Muscle of arm (tissue), 12 donors: ENCODE data around the gene ASIC2. TPM values are rescaled to one million over a fixed set of nuclear protein-coding genes. Genes with fewer than 3 reads are reported as not detected.

Experiments
- DNase-seq: peaks from one replicate; pipeline ENCODE4 v3.0.0-alpha.2; 2013
- polyA plus RNA-seq, 12 donors: library from polyadenylated mRNA; unstranded; fragments of 120-200 nt; gene quantifications; one replicate each; pipeline ENCODE4 v1.2.1, GENCODE V29; 2013; ENCODE audit not compliant: insufficient read length in 12 of 12

Gene ASIC2
- polyA plus RNA-seq, 12 donors = 0.08 to 0.79 (median 0.25) TPM; not detected in 3

DNA sequence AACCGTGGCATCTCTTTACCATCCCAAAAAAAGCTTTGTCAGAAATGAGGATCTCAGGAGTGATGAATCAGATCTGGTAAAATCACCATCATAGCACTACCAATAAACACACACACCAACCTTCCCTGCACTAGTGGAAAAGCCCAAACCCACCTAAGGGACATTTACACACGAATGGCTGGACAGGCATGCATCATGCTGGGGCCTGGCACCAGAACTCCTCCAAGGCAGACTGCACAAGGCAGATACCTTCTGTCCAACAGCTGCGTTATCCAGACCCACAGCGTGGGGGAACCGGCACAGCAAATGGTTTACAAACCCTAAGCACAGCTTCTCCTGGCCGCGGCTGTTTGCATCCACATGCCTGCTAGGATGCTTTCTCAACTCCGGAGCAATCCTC is 2.8 kb downstream of the ASIC2 start:
- DNase-seq = no peak

DNA sequence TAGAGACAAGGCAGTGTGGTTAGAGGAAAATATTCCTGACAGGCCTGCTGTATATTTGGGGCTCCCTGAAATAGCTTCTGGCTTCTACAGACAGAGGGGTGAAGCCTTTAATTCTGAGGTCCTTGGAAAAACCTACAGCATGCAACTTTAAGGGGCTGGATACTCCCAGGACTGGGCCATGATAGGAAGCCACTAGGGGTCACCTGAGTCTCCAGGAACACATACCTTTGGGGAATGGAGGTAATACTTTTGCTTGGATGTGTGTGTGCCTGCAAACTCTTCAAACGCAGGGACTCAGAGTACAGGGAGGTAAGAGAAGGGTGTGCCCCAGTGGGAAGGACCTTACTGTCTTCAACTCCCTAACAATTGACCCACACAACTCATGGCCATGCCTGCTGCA is 4.1 kb downstream of the ASIC2 start:
- no peak for DNase-seq

DNA sequence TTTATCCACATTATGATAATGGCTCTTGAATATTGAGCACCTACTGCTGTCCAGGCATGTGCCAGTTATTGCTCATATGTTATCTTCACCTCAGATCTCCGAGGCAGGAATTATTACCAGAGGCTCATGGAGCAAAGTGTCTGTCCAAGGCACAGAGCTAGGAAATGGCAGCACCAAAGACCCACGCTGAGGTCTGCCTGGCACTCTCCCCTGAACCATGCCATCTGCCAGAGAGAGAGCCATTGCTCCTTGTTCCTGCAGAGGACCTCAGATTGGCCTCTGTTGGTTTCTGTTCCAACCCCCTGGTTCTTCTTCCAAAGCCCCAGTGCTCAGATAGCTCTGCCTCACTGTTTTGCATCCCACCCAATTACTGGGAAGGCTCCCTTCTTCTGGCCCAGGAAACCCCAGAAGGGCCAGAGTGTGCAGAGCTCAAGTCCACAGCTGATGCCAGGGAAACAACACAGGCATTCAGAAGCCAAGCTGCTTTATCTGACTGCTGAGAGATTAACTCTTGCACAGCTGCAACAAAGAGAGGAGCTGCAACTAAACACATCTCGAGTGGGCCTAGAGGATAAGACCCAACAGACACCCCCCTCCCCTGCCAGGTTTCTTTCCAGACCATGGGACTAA is 5.9 kb downstream of the ASIC2 start:
- no peak for DNase-seq

DNA sequence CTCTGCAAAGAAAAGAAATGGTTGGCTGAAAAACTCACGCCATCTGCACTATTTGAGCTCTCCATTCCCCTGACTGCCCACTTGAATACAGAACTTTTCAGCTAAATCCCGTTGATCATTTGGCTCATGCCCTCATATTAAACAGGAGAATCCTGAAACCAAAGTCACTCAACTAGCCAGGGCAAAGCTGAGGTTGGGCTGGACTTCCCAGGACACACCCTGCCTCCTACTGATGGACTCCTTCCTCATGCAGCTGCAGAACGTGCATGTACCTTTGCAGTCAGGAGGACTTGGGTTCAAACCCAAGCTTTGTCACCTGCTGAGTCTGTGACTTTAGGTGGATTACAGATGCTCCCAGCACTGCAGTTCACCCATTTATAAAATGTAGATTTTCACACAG is 7.7 kb downstream of the ASIC2 start:
- no peak for DNase-seq

DNA sequence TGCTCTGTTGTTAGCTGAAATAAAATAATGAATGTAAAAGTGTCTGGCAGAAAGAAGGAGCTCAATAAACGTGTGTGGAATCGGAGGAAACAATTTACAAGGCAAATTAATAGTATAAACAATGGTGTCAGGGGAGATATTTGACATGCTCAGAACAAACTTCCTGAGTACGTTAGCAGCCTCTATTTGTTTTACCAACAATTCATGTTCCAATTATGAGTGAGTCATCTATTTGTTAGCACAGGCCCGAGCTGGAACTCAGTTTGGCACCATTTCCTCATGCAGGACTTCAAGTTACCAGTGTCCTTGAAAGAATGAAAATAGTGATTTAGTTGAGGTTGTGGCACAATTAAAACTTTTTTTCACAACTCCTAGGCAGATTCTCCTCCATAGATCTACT is 9.1 kb downstream of the ASIC2 start:
- DNase-seq = no peak

DNA sequence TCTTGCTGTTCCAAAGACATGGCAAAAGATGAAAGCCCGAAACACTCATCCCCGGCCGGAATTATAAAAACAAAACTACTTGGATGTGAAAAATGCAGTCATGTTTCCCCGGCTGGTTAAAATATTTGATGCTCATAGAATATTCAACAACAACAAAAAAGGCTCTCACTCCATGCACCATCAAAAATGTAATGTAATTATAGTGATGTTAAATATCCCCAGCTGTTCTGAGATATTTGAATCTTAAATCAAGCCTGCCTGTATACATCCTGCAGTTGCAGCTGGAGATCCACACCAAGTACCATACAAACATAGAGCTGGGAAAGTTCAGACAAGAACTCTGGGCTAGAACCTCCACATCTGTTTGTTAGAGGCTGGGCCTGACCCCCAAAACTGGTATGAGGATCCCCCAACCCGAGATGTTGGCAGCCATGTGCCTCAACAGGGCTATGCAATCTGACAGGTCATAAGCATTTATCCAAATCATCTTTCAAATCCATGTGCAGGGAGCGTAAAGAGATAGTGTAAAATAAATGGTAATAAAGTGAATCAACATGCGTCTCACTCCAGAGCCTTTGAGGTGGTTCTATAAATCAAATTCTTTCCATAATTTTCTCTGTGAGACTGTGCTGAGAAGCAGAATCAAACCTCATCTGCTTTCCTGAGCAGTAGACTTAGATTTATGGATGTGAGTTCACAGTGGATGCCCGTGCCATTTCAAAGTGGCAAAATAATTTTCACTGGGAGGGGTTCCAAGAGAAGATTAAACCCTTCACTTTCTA is 12.7 kb downstream of the ASIC2 start:
- no peak for DNase-seq

DNA sequence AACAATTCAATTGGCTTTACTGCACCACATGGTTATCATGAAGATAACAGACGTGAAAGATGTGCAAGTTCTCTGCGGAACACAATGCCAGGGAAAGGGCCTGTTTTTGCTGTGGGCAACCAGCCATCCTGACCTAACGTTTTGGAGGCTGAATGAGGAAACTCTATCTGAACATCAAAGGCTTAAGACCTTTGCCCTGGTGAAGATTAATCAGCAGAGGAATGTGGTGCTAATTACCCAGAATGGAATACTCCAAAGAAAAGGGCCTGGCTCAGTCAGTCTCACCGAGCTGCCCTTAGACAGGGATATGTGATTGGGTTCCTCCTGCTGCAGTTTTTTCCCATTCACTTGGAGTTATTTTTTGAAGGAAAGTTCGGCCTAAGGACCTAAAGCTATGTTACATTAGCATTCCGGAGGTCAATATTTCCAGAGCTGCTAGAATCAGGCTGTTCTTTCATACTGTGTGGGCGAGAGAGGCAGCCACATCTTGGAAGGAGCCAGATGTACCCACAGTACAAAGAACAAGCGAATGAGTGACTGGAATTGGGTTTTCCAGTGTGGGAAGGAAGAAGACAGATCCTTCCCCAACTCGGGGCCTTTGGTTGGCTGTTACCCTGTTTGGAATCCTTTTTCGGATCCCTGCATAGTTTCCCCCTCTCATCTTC is 15.5 kb downstream of the ASIC2 start:
- no peak for DNase-seq

DNA sequence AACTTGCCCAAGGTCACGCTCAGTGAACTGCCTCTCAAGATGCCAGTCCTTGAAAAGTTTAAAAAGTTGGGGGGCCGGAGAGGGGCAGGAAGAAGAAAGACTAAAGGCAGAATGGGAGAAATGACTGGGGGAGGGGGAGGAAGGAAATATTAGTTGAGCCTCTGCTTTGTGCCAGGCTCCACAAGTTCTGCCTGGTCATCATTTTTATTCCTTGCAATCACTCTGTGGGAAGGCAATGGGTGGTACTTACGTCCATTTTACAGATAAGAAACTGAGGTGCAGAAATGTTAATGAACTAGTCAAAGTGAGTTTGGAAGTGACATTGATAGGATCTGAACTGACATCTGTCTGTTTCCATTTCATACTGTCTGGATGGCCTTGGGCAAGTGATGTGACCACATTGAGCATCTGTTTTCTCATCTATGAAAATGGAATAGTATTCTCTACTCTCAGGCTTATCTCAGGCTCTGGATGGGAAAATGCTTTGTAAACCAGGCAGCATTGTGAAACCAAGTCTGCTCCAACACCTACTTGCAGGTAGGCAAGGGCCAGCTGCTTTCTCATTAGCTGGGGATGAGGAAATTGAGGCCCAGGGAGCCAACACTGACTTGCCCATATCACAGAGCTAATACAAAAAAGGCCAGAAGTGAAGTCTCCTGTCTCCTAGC is 19.2 kb downstream of the ASIC2 start:
- no peak for DNase-seq

DNA sequence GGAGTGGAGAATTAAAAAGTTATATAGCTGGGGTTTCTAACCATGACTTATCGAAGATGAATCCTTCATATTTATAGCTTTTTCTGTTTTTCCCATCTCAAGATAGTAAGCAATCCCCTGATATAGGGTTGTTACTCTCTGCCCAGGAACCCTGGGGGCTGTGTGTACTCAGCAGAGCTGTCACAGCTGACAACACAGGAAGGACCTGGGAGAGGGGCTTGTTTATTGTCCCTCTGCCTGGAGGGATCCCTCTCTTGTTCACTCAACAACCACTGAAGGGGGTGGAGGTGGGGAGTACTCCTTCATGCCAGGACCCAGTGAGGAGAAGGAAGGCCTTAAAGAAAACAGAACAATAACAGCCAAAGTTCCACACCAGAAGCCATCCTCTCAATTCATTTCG is 19.8 kb downstream of the ASIC2 start:
- no peak for DNase-seq

DNA sequence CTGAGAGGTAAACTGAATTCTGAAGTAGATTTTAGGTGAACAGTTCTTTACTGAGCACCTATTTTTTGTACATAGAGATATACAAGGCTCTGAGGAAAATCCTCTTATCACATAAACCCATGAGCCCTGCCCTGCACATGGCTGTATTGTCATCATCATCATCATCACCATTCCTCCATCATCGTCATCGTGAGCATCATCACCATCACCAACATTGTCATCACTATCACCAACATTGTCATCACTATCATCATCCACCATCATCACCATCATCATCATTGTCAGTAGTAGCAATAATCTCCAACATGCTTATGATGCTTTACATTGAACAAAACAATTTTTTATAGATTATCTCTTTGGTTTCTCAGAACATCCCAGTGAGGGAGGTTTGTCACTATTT is 20.7 kb downstream of the ASIC2 start:
- no peak for DNase-seq

DNA sequence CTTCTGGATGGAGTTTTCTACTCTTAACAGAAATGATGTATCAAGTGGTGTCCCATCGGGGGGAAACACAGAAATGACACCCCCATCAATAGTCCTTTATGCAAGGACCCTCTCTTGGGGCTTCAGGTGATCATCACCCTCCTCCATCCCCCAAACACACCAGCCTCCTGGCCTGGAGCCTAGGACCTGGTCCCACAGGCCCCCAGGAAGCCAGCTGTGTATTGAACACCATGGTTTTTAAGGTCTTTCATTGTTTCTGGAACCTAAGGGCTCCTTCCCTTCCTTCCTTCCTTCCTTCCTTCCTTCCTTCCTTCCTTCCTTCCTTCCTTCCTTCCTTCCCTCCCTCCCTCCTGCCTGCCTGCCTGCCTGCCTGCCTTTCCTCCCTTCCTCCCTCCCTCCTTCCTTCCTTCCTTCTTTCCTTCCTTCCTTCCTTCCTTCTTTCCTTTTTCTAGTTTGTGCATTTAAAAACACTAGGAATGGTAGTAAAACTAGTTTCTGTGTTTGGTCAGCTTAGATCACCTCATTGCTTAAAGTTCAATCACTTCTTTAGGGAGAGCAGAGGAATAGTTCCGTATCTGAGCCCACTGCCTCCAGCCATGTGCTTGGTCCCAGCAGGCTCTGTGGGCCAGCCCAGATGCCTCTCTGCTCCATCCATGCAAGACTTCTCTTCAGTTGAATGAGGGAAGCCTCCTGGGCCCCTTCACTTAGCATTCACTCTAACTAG is 23.6 kb downstream of the ASIC2 start:
- no peak for DNase-seq

DNA sequence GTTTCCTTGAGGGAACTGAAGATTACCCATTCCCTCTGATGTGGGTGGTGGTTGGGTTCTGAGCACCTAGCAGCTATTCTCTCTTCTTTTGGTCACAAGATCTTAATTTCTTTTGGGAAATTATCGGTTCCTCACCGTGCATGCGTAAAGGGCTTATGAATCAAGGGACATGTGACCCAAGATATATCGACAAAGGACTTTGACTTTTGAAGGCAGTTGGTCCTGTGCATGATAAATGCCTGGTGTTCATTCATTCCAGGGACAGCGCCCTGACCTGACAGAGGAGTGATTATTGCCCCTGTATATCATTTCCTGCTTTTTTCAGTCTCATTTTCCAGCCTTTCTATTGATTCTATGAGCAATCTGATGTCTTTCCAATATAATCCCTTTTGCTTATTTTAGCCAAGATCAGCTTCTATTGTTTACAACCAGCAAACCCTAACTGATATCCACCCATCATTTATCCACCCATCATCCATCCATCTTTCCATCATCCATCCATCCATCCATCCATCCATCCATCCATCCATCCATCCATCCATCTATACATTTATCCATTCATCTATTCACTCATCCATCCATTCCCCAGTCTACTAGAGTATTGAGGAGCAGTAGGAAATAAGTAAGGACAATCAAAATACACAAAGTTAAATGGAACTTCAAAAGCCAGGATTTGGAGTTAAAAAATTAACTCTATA is 25.1 kb downstream of the ASIC2 start:
- no peak for DNase-seq

DNA sequence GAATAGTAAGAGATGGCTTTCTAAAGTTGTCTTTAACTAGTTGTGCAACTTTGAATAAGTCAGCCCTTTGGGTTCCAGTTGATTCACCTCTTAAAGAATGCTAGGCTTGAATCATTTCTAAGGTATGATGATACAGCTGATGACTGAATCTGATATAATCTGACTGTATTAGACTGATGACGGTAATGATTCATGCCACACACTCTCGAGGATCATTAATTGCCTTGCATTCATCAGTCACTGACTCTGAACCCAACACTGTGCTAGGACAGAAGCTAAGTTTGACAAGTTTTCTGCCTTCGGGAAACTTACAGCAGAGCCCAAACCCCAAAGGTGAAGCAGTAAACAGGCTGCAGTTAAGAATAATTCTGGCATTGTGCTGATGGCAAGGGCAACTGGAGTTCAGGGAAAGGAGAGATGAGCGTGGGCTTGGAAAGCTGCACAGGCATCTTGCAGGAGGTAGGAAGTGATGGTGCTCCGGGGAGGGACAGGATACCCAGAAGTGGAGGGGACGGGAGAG is 25.8 kb downstream of the ASIC2 start:
- DNase-seq = no peak

DNA sequence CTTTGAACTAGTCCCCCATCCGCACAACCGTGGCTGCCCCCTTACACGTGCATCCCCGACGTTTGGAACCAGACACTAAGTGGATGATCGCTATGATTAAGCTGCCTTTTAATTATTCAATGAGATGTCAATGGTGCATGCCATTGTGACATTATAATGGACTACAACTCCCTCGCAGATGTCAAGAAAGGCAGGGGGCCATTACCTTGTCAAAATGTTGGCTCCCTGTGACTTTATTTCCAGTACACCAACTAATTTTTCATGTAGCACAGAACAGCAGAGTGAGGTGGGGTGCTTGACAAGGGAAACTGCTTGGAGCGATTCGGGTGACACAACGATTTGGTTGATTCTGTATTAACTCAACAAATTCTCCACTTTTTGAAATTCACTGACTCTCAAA is 26.5 kb downstream of the ASIC2 start:
- no peak for DNase-seq

DNA sequence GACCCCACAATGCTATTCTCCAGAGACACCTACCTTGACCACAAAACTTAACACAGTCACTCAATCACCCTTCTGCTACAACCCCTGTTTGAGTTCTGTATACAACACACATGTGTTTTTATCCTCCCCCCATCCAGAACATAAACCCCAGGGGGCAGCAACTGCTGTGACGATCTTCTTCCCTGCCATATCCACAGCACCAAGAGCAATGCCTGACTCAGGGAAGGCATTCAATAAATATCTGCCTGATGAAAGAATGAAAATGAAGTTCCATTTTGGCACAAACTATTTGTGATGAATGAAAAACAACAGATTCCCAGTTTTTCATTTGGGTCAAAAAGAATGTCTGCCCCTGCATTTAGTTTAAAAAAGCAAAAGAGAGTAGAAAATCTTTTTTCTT is 27.0 kb downstream of the ASIC2 start:
- DNase-seq = no peak

DNA sequence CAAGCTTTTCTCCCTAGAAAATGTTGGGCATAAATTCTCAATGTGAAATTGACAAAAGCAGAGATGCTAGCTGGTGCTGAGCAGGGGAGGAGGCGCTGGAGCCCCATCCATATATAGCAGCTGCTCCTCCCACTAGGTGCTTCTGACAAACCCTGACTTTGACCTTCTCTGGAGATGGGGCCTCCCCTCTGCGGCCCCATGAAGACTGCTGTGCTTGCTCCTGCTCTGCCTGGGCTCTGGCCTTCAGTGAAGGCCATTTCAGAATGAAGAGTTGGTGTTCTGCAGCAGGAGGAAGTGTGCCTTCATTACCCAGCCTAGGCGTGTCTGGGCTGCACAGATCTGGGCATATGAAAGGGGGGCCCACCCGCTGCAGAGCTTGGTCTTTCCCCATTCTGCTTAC is 29.7 kb downstream of the ASIC2 start:
- DNase-seq = no peak

DNA sequence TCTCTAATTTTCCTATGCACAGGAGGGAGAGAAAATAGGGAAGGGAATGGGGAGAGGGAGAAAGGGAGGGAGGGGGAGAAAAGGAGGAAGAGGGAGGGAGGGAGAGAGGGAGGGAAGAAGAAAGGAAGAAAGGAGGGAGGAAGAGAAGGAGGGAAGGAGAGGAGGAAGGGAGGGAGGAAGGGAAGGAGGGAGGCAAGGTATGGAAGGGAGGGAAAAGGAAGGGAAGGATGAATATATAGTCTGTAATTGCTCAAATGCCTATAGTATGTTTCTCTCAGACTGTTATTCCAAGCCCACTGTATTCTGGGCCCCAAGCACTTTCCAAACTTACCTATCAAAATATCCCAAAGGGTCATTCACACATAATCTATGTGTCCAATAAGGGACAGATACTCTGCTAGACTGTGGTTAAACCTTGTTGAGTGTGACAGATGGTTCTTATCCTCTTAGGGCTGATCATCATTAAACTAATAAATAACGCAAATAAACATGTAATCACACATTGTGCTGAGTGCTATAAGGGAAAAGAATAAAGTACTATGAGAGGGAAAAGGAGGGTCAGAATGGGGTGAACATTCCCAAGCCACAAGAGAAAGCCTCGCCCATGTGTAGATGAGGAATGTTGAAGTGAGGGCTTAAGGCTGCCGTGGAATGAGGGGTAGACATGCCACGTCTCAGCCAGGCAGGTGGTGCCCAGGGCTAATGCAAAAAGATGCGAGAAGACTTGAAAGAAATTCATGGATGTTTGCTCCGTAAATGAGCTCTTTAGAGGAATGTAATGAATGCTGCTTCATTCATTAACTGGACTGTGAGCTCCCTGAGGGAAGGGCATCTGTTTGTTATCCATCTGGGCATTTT is 30.6 kb downstream of the ASIC2 start:
- no peak for DNase-seq

DNA sequence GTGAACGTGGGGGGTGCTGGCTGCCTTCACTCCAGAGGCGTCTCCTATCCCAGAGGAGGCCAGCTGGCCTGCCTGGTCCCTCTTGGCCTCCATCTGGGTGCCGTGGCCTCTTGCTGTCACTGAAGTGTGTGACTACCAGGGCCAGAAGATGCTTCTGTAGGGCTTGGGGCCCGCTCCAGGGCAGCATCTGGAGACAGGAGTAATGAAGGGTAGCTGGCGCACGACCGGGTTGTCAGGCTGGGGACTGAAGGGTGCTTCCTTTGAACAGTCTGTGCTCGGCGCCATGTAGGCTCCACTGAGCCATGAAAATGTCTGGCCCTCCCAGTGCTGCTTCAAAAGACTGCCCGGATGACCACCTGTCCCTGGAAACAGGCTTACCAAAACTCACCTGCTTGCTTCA is 31.3 kb downstream of the ASIC2 start:
- DNase-seq = no peak

DNA sequence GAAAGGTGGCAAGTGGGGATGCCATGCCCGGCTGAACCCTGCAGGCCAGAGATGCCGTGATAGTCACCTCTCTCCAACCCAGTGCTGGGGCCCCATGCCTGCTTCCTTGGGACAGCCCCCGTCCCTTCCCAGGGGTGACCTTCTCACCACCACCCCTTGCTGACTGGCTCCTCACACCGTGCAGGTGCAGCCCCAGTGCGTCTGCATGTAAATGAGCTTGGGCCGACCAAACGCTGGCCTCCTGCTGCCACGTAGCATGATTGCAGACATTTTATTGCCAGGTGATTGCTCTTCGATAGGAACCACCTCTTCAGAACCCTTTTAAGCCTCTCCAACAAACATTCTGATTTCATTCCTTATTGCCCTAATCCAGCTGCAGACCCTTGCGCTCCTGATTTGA is 32.5 kb downstream of the ASIC2 start:
- DNase-seq = no peak

DNA sequence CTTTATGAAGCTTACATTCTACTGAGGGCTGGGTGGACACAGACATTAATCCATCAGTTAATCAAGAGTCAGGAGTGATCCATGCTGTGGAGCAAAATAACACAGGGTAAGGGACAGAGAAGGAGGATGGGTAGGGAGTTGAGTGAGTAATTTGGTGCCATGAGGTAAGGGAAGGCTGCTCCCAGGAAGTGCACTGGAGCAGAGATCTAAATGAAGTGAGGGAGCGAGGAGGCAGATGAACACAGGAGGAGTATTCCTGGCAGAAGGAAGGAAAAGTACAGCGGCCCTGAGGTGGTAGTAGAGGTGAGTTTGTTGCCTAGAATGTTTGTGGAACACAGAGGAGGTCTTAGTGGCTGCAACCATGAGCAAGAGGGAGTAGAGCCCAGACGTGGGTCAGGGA is 34.8 kb downstream of the ASIC2 start:
- no peak for DNase-seq
